KG1 (cell line): Measurements from ENCODE around the gene BRMS1L.

Experiments used
- DNase-seq: peaks from one replicate; lab custom pipeline; 2025; lab: John Stamatoyannopoulos, UW

BRMS1L gene

GRCh38 chr14:35865611-35866324 lies 39.6 kb downstream of the BRMS1L start:
- no peak for DNase-seq

GRCh38 chr14:35866595-35867279 lies 40.6 kb downstream of the BRMS1L start:
- no peak for DNase-seq

- no peak for DNase-seq
Observed at GRCh38 chr14:35867280-35867629, 41.1 kb downstream of the BRMS1L start.

- DNase-seq = no peak
Observed at GRCh38 chr14:35875296-35875695, 49.2 kb downstream of the BRMS1L start.

- DNase-seq = no peak
Observed at GRCh38 chr14:35877276-35877675, 51.1 kb downstream of the BRMS1L start.

GRCh38 chr14:35878272-35879150 lies 52.4 kb downstream of the BRMS1L start:
- no peak for DNase-seq

GRCh38 chr14:35879151-35879648 lies 53.1 kb downstream of the BRMS1L start:
- no peak for DNase-seq

GRCh38 chr14:35879654-35880249 lies 53.6 kb downstream of the BRMS1L start:
- no peak for DNase-seq

- no peak for DNase-seq
Observed at GRCh38 chr14:35881280-35881679, 55.1 kb downstream of the BRMS1L start.

GRCh38 chr14:35883677-35884293 lies 57.6 kb downstream of the BRMS1L start:
- DNase-seq = no peak

GRCh38 chr14:35890308-35890707 lies 64.2 kb downstream of the BRMS1L start:
- DNase-seq = no peak

GRCh38 chr14:35895256-35895655 lies 69.1 kb downstream of the BRMS1L start:
- DNase-seq = no peak

GRCh38 chr14:35897616-35898111 lies 71.5 kb downstream of the BRMS1L start:
- DNase-seq = no peak

- no peak for DNase-seq
Observed at GRCh38 chr14:35898217-35898775, 72.2 kb downstream of the BRMS1L start.

- DNase-seq = no peak
Observed at GRCh38 chr14:35900741-35901140, 74.6 kb downstream of the BRMS1L start.

- DNase-seq = no peak
Observed at GRCh38 chr14:35909665-35910064, 83.5 kb downstream of the BRMS1L start.

- DNase-seq = no peak
Observed at GRCh38 chr14:35910191-35910590, 84.1 kb downstream of the BRMS1L start.

- DNase-seq = no peak
Observed at GRCh38 chr14:35911097-35911496, 85.0 kb downstream of the BRMS1L start.

- DNase-seq = no peak
Observed at GRCh38 chr14:35915185-35915584, 89.0 kb downstream of the BRMS1L start.

GRCh38 chr14:35915775-35916174 lies 89.6 kb downstream of the BRMS1L start:
- no peak for DNase-seq
